Type B pancreatic cell (in vitro differentiated cells): Measurements from ENCODE around the gene MMP3. TPM values are rescaled to one million over a fixed set of nuclear protein-coding genes. Genes with fewer than 3 reads are reported as not detected.

Experiments
- DNase-seq: peaks from one replicate; pipeline ENCODE4 v3.0.0; 2021; ENCODE audit warnings: mixed read lengths; ENCODE audit not compliant: unreplicated experiment; ENCODE audit errors: extremely low spot score
- H3K27ac Mint-ChIP-seq: 2 replicates; pipeline ENCODE4 v1.8.0; 2021; ENCODE audit warnings: mild to moderate bottlenecking, mixed read lengths
- H3K27me3 Mint-ChIP-seq: 2 replicates; pipeline ENCODE4 v1.8.0; 2021; ENCODE audit warnings: mixed read lengths
- H3K36me3 Mint-ChIP-seq: 2 replicates; pipeline ENCODE4 v1.8.0; 2021; ENCODE audit warnings: mixed read lengths
- H3K4me1 Mint-ChIP-seq: one replicate; pipeline ENCODE4 v1.8.0; 2021; ENCODE audit warnings: mixed read lengths; ENCODE audit not compliant: unreplicated experiment
- H3K4me3 Mint-ChIP-seq: 2 replicates; pipeline ENCODE4 v1.8.0; 2021; ENCODE audit warnings: mild to moderate bottlenecking, mixed read lengths
- H3K9me3 Mint-ChIP-seq: 2 replicates; pipeline ENCODE4 v1.8.0; 2021; ENCODE audit warnings: mixed read lengths
- total RNA-seq: library from RNA; stranded (reverse); gene quantifications from 2 replicates; pipeline ENCODE4 v1.2.1, GENCODE V29; 2021; ENCODE audit warnings: low replicate concordance
- TF ChIP-seq, protein P1 (sequence below): fragments of 200-600 bp; sonication (generic); conservative IDR thresholded peaks from 2 replicates; pipeline ENCODE4 v1.5.0; 2021; ENCODE audit warnings: antibody characterized with exemption, mild to moderate bottlenecking

MMP3 gene
- total RNA-seq, 1 donor from 2014 or later = not detected

DNA sequence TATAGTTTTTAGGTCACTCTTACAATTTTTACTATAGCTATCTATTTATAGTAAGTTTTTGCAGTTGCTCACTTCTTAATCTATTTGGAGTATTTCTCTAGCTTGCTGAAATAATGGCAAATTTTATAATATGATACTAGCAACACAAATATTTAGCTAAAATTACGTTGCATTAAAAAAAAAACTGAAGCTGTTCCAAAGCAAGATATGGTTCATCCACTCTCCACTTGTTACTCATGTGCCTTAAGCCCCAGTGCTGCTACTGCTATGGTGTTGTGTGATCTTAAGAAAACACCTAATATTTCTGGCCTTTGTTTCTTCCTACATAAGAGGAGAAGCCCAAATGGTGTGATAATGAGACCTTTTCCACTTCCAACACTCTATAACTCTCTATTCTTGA, 479 bp downstream of the MMP3 start:
- no peaks in the 10 kb centered on the region for H3K9me3 Mint-ChIP-seq
- peaks cover 4% of the 10 kb centered on the region for H3K27me3 Mint-ChIP-seq
- H3K27ac Mint-ChIP-seq = no peak overlapping the region
- H3K4me3 Mint-ChIP-seq = no peak overlapping the region
- TF ChIP-seq, protein P1, sequence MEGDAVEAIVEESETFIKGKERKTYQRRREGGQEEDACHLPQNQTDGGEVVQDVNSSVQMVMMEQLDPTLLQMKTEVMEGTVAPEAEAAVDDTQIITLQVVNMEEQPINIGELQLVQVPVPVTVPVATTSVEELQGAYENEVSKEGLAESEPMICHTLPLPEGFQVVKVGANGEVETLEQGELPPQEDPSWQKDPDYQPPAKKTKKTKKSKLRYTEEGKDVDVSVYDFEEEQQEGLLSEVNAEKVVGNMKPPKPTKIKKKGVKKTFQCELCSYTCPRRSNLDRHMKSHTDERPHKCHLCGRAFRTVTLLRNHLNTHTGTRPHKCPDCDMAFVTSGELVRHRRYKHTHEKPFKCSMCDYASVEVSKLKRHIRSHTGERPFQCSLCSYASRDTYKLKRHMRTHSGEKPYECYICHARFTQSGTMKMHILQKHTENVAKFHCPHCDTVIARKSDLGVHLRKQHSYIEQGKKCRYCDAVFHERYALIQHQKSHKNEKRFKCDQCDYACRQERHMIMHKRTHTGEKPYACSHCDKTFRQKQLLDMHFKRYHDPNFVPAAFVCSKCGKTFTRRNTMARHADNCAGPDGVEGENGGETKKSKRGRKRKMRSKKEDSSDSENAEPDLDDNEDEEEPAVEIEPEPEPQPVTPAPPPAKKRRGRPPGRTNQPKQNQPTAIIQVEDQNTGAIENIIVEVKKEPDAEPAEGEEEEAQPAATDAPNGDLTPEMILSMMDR = no peak
- no peaks in the 10 kb centered on the region for H3K4me1 Mint-ChIP-seq
- no peak for DNase-seq
- no peaks in the 10 kb centered on the region for H3K36me3 Mint-ChIP-seq

DNA sequence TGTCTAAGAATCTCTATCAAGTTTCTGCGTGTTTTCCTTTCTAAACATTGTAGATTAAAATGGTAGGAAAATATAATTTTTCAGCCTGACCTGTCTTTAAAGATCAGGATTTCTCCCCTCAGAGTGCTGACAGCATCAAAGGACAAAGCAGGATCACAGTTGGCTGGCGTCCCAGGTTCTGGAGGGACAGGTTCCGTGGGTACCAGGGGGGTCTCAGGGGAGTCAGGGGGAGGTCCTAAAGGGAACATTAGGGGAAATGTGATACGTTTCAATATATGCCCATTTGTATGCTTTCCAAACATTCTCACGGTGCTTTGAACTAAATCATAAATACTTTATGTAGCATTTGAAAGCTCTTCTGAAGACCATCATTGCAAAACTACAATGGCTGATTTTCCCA, 3.4 kb downstream of the MMP3 start:
- TF ChIP-seq, protein P1 = no peak

DNA sequence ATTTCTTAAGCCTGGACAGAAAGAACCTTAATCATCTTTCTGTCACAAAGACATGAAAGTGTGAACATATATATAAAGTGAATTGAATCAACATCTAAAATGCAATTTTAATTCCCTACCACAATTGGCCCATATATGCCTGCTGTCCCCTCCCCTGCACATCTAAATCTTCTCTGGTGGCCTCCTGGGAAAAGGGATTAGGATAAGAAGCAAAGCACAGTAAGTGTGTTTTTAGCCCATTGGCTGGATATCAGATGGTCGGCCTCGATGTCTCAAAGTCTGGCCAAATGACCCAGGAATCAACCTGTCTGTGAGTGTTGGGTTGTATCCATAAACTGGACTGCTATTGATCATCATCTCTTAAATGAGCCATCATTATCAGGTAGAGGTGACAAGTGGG, 5.8 kb downstream of the MMP3 start:
- Mint-ChIP-seq H3K27me3 (no peaks in the 10 kb centered on the region), H3K9me3 (no peaks in the 10 kb centered on the region), H3K4me3 (no peak overlapping the region), H3K36me3 (no peaks in the 10 kb centered on the region), H3K27ac (no peak overlapping the region), H3K4me1 (peaks cover 6% of the 10 kb centered on the region)
- TF ChIP-seq, protein P1 = no peak
- no peak for DNase-seq

More for the DNA sequence above, 3.4 kb downstream of the MMP3 start:
- Mint-ChIP-seq H3K36me3 (no peaks in the 10 kb centered on the region), H3K4me1 (peaks cover 6% of the 10 kb centered on the region), H3K27me3 (peaks cover 4% of the 10 kb centered on the region), H3K4me3 (no peak overlapping the region), H3K9me3 (no peaks in the 10 kb centered on the region), H3K27ac (no peak overlapping the region)
- no peak for DNase-seq

GRCh38 chr11:102837156-102837555, 6.3 kb downstream of the MMP3 start:
- Mint-ChIP-seq H3K36me3 (no peaks in the 10 kb centered on the region), H3K9me3 (no peaks in the 10 kb centered on the region), H3K4me3 (no peak overlapping the region), H3K4me1 (peaks cover 6% of the 10 kb centered on the region), H3K27me3 (peaks cover 1% of the 10 kb centered on the region), H3K27ac (no peak overlapping the region)
- no peak for DNase-seq
- TF ChIP-seq, protein P1 = no peak

DNA sequence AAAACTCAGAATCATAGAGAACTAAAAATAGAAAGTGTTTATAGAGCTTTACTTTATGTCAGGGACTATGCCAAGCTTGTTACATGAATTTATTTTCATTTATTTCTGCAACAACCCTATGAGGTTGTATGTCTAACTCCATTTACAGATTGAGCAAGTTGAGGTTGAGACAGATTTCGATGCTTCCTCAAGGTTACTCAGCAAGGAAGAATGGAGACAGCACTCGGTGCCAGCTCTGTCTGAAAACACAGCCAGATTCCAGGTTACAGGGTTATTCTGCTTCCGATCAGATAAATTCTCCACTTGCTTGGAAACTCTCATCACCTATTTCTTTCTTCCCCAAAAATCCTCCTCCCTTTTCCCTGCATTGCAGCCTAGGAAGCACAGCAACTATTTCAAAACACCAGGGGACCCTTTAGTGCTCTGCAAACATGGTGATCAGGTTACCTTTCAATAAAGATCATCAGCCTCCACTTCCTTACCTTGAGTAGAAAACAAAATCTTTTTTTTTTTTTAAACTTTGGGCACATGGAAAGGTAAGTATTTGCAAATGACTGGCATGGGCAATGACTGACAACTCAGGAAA, 7.0 kb downstream of the MMP3 start:
- DNase-seq = no peak
- Mint-ChIP-seq H3K4me3 (no peak overlapping the region), H3K27ac (no peak overlapping the region), H3K9me3 (no peaks in the 10 kb centered on the region), H3K36me3 (no peaks in the 10 kb centered on the region), H3K27me3 (peaks cover 9% of the 10 kb centered on the region), H3K4me1 (peaks cover 6% of the 10 kb centered on the region)
- TF ChIP-seq, protein P1 = no peak

DNA sequence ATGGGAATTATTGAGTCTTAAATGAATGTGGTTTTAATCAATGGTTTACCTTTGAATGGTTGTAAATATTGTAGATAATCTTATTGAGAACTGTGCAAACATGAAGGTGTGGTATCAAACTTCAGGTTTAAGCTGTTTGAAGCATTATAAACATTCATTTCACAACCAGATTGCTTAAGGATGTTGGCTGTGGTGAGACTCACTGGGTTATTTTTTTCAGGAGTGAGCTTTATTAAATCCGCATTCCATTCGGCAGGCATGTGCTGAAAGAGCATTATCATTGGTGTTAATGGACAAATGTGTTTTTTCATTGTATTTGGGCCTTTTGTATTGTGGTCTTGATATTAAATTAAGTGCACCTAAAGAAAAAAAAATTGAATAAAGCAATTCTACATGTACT, 9.7 kb downstream of the MMP3 start:
- Mint-ChIP-seq H3K36me3 (no peaks in the 10 kb centered on the region), H3K9me3 (no peaks in the 10 kb centered on the region), H3K27me3 (peaks cover 14% of the 10 kb centered on the region), H3K4me1 (peaks cover 10% of the 10 kb centered on the region), H3K4me3 (no peak overlapping the region), H3K27ac (no peak overlapping the region)
- no peak for DNase-seq
- TF ChIP-seq, protein P1 = no peak
